ENCODE results near the gene HEYL.

HEYL gene

DNA sequence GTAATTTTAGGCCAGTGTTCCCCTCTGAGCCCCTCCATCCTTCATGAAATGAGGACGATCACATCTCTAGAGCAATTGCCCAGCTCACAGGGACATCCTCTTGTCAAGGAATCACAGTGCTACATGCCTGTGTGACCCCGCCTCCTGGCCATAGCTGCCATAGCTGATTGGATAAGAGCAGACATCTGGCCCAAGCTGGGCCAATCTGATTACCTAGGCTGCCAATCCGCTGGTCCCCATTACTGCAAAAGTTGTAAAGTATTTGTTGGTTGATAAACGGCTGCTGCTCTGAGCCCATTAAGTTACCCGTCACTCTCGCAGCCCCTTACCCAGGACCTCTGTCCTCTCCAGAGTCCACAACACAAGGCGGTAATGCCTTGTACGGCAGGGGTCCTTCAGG lies 24.1 kb upstream of the HEYL start:
- no peak for DNase-seq

DNA sequence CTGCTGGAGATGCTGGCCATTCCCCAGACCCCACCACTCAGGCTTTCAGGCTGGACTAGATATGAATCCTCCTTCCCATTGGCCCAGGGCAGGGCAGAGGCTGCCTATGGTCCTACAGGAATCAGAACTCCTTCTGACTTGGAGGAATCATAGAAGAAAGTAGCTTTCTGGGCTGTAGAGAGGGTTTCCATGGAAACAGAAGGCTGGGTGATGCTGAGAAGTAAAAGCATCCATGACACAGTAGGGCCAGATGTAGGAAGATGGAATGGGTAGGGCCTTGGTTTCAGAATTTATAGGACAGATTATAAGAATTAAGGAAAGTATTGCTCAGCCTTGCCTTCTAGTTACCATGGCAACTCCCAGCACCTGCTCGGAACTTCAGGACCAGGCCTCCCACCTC lies 23.4 kb upstream of the HEYL start:
- no peak for DNase-seq

DNA sequence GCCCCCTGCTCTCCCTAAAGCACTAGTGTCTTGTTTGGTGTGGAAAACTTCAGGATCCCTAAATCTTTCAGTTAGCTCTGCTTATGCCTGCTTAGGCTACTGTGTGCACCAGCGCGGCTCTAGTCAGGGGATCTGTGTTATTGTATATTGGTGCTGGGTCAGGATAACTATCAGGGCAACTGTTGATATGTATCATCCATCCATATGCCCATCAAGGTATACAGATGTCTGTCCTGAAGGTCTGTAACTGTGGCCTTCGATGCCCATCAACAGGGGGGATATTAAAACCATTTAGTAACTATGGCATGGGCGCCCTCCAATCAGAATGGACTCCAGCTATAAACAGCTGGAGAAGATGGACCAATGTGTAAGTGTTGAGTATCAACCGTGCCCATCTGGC lies 20.1 kb upstream of the HEYL start:
- DNase-seq = no peak

DNA sequence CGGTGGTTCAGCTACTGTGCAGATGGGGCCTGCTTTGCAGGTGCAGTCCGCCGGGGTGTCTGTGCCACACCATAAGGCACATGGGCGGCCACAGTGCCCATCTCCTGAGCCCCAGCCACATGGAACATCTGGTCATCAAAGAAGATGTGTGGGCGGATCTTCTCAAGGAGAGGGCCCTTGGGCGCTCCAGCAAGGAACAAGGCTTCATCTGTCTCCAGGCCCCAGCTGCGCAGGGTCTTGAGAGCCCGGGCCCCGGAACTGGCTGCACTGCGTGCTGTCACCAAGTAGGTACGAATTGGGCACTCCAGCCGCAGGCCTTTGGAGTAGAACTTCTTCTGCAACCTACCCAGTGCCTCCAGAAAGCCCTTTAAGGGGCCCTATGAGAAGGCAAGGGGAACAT lies 19.7 kb upstream of the HEYL start:
- DNase-seq = peak in 1 of 2 experiments; percentile 14

DNA sequence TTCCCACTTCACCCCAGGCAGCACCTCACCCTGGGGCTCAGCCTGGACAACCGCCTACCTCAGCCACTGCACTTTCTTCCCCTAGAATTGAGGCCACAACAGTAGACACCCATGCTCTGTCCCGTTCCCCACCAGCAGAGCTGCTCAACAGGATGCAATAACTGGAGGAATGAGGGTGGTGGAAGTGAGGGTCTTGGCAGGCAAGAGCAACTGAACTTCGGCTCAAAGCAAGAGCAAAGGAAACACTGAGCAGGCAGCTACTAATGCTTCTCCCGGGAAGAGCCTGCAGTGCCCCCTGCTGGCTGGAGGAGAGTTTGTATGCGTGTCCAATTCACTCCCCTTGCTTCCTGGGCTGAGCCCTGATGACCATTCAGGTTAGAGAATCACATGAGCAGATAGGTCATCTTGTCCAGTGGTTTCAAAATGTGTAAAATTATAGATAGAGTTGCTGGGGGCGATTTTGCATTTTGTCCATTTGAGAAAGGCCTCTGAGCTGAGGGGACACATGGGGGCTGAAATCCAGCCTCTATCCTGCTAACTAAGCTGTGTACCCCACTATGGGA lies 18.6 kb upstream of the HEYL start:
- DNase-seq = peak; percentile 21 to 69

DNA sequence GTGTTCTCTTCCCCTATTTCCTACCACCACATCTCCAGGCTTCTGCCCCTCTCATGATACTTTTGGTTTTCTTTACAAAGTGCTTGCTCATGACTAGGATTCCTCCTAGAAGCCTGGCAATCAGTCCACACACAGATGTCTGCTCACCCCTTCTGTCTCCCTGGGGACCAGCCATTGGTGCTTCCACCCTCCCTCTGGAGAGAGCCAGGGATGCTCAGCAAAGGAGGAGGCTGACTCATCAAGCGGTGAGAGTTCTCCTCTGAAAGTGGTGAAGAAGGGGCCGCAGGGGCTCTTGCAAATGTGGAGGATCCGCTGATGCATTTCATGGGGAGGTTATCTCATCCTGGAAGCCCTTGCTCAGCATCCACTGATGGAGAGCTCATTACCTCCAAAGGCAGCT lies 18.0 kb upstream of the HEYL start:
- DNase-seq = peak in 1 of 2 experiments; percentile 44

DNA sequence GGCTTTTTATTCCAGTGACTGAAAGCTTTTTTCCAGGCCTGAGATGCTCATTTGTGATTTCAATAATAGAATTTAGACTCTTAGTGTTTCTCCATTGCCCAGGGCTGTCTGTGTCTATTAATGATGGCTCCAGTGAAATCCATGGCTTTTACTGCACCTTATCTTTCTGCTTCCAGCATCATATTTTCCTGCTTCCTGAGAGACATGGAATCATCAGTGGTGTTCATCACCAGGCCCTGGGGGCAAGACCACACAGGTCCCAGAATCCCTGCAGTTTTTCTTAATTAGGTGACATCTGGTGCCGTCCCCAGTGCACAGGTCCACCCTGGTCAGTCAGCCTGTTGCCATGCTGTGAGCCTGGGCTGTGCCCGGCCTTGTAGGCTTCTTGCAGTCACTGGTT lies 16.9 kb upstream of the HEYL start:
- peak in 1 of 2 experiments; percentile 30 for DNase-seq

DNA sequence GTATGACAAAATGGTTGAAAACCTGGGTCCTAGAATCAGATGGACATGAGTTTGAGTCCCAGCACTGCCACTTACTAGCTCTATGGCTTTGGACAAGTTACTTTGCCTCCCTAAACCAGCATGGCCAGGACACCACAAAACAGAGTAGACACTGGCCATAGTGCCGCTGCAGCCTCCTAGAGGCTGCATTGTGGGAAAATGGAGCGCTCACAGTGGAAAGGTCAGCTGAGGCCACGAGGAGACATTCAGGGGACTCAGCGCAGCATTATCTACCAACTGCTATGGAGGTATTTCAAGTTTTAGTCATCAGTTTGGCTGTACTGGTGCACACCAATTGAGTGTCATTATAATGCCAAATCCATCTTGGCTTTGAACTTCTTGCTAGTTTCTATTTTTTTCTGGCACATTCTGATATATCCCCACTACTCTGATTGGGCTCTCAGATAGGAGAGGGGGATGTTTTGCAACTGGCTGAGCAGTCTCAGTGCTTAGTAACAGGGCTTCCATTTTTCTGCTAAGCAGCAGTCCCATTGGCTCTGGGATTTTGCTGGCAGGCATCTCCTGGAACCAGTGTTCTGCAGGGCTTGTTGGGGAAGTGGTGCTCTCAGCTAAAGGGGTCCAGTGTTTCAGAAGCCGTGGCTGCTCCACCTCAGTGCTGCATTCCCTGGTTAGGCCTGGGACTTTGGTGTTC lies 16.3 kb upstream of the HEYL start:
- DNase-seq = no peak

GRCh38 chr1:39654291-39654690 lies 14.8 kb upstream of the HEYL start:
- no peak for DNase-seq

DNA sequence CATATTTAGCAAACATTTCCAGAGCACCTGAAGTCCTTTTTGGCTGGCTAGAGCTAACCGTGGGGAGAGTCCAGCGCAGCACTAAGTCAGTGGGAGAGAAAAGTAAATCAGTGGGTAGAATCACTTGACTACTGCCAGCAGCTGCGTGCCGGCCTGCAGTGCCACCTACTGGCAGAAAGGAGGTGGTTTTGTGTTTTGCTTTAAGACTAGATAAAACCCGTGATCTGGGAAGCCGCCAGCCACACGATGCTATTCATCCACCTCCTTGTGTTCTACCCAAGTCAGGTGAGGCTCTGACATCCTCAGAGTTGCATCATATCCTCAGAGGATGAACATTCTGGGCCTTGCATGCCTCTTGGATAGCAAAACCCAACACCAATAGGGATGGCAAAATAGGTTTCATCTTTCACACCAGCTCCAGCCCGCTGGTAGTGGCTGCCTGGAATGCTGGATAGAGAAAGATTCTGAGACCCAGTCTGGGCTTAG lies 14.1 kb upstream of the HEYL start:
- peak in 1 of 2 experiments; percentile 71 for DNase-seq

DNA sequence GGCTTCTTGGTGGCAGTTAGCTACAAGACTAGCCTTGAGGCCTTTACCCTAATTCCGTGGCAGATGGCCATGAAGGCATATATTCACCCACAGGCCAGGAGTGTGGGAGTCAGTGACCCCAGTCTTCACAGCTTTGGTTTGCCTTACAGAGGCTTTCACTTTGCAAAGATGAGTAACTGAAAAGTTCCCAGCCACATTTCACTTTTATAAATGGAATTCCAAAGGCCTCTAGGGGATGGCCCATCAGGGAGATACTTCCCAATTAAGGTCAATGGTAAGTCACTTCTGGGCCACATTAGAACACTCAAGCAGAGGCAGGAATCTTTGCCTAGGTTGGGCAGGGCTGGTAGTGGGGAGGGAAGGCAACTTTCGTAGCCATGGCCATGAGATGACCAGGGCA lies 13.1 kb upstream of the HEYL start:
- DNase-seq = no peak

DNA sequence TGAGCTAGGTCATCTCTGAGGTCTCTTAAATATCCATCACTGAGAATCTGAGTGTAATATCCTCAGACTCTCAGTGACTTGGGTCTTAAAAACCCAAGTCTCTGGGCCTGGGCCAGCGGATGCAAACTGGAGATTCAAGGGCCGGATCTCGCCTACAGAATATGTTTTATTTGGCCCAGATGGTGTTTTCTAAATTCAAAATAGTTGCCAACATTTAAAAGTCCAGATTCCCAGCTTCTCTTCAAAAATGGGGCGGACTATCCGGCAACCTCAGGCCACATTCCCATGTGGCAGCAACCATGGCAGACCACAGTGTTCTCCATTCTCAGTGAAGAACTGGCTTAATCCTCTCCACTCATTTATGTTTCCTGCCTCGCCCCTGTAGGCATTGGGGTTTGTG lies 12.7 kb upstream of the HEYL start:
- no peak for DNase-seq

GRCh38 chr1:39650431-39650830 lies 11.0 kb upstream of the HEYL start:
- no peak for DNase-seq

DNA sequence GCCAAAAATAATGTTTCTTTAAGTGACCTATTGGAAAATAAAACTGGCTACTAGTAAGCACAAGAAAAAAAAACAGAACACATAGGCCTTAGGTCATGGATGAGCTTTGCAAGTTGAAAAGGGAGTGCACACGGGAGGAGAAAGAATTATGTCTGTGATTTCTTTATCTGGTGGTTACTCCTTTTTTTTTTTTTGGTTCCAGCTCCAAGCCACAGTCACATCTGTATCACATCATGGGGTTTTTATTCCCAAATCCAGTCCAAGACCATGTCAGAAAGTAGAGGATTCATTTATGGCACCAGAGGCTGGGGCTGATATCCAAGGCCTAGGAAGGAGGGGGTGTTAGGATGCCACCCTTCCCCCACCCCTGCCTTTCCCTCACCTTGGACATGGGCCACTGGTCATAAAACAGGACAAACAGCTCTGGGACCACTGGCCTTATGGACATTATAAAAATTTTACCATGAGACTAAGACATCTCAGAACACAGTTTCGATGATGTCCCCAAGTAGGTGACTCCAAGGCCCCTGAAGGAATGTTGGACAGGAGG lies 10.3 kb upstream of the HEYL start:
- DNase-seq = no peak

- DNase-seq = no peak
These were observed 9.1 kb upstream of the HEYL start for GRCh38 chr1:39648496-39648895.

DNA sequence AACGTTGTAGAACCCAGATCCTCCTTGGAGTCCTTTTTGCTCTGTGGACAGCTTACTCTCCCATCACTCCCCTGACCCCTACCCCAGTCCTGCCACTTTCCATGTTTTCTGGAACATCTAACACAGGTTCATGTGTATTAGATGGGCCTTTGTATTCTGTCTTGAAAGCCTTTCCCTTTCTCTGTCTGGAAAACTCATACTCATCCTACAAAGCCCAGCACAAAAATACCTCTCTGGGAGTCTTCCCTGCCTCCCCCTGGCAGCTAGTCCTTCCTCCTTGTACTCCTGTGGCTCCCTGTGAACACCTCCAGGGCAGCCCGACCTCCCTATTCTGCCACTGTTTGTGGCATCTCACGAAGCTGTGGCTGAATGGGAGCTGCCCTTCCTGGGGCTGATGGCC lies 7.8 kb upstream of the HEYL start:
- DNase-seq = no peak

GRCh38 chr1:39646232-39647081 lies 7.0 kb upstream of the HEYL start:
- DNase-seq = peak; percentile 56 to 70

DNA sequence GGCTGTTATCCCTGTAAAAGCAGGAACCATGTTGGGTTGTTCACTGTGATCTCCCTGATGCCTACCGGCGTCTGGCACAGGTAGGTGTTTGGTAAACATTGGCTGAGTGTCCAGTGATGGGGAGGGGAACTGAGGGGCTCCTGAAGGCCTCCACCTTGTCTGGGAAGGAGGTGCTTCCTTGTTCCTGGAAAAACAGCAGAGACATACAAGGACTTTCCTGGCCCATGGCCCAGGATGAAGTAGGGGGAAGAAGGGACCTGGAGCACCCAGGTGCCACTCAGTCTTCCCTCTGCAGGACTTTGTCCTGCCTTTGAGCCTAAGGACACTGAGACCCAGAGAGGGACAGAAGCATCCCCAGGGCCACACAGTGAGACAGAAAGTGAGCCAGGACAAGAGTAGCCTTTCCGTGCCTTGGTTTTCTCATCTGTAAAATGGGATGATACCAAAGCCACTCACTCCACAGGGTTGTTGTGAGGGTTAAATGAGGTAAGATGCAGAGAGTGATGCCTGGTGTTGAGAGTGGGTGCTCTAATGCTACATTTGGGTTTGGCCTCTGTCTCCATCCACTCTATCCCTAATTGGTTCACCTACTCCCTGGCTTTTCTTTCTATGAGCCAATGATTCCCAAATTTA lies 6.1 kb upstream of the HEYL start:
- DNase-seq = no peak

- DNase-seq = no peak
These were observed 4.3 kb upstream of the HEYL start for GRCh38 chr1:39643705-39644104.

DNA sequence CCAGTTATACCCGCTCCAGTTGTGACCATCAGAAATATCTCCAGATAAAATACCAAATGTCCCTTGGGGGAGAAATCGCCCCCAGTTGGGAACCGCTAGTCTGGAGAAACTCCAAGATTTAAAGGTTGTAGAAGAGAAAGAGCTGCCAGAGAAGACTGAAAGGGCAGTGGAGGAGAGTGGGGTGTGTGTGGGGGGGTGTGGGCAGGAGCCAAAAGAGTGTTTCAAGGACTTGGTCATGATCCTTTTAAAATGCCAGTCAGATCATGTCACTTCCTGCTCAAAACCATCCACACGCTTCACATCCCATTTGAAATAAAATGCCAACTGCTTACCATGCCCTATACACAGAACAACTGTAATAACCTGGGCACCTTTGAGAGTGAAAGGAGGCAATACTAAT lies 3.4 kb upstream of the HEYL start:
- DNase-seq = no peak

DNA sequence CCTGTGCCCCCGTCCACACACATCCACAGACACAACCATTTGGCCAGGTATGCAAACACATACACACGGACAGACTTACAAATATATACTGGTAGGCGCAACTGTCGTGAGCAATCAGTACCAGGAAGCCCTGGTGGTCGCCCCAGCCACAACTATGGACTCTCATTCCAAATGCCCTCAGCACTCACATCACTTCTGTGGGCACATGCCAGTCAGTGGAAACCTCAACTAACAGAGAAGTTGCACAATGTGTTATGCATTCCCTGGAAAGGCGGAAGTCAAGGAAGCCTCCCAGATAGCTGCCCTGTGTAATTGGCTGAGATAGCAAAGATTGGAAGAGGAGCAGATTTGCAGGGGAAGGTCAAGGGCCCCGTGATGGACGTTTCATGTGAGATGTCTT lies 1.4 kb upstream of the HEYL start:
- no peak for DNase-seq

- peak in 1 of 2 experiments; percentile 23 for DNase-seq
These were observed 508 bp downstream of the HEYL start for GRCh38 chr1:39638965-39639304.

- no peak for DNase-seq
These were observed 2.1 kb downstream of the HEYL start for GRCh38 chr1:39637361-39637760.
